ENCODE data around the gene JPH2.

- no peak for TF ChIP-seq CTCF (IDR thresholded peaks at IDR 0.05; ENCODE audit: insufficient read depth, low read length, poor library complexity, severe bottlenecking)
- no peak for TF ChIP-seq EZH2phosphoT487 (conservative IDR thresholded peaks at IDR 0.05; ENCODE audit: low read length)
Observed at GRCh38 chr20:44182135-44182765, 4.7 kb downstream of the JPH2 start.

Measured in SU-DHL-6 (cell line).